ENCODE measurements around the gene KIAA1217.

DNA sequence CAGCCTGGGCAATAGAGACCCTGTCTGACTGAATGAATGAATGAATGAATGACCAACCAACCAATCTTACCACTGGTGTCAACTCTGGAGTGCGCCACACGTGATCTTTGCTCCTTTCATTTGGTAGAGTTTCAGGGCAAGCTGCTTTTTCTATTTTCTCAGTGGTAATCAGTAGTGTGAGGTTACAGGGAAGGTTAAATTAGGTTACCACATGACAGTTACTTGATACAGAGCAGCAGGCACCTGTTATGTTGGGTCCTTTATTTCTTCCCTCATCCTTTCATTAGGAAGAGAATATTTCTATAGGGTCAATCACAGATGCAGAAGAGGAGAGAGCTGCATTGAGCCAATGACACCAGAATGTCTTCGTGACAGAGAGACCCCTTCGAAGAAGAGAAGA, 167.8 kb downstream of the KIAA1217 start:
- TF ChIP-seq NRF1 (IDR thresholded peaks at IDR 0.05; ENCODE audit: low read depth, low read length) (no peak), POLR2A (IDR thresholded peaks at IDR 0.05; ENCODE audit: control extremely low read depth in 1 of 2, low read depth in 2 of 2, low read length in 2 of 2) (no peak), SAP30 (IDR thresholded peaks at IDR 0.05; ENCODE audit: insufficient read depth, insufficient replicate concordance, low read length) (no peak), EZH2 (IDR thresholded peaks at IDR 0.05; ENCODE audit: low read depth, low read length, severe bottlenecking) (no peak), RAD21 (IDR thresholded peaks at IDR 0.05 in 1 of 2, conservative IDR thresholded peaks at IDR 0.05 in 1 of 2; ENCODE audit: low read depth in 2 of 2, low read length in 2 of 2) (no peak), EP300 (IDR thresholded peaks at IDR 0.05; ENCODE audit: borderline replicate concordance in 1 of 2, low read depth in 2 of 2, low read length in 2 of 2) (no peak), SP1 (IDR thresholded peaks at IDR 0.05; ENCODE audit: low read depth, low read length) (no peak), BACH1 (IDR thresholded peaks at IDR 0.05; ENCODE audit: low read length) (no peak), CHD2 (IDR thresholded peaks at IDR 0.05; ENCODE audit: low read length) (no peak), EGR1 (IDR thresholded peaks at IDR 0.05; ENCODE audit: borderline replicate concordance, low read depth, low read length) (no peak), FOSL1 (IDR thresholded peaks at IDR 0.05; ENCODE audit: insufficient read depth, low read depth, low read length) (no peak)
- TF ChIP-seq, protein P1, sequence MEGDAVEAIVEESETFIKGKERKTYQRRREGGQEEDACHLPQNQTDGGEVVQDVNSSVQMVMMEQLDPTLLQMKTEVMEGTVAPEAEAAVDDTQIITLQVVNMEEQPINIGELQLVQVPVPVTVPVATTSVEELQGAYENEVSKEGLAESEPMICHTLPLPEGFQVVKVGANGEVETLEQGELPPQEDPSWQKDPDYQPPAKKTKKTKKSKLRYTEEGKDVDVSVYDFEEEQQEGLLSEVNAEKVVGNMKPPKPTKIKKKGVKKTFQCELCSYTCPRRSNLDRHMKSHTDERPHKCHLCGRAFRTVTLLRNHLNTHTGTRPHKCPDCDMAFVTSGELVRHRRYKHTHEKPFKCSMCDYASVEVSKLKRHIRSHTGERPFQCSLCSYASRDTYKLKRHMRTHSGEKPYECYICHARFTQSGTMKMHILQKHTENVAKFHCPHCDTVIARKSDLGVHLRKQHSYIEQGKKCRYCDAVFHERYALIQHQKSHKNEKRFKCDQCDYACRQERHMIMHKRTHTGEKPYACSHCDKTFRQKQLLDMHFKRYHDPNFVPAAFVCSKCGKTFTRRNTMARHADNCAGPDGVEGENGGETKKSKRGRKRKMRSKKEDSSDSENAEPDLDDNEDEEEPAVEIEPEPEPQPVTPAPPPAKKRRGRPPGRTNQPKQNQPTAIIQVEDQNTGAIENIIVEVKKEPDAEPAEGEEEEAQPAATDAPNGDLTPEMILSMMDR (IDR thresholded peaks at IDR 0.05; ENCODE audit: control extremely low read depth in 1 of 3, insufficient read depth in 1 of 3, low read depth in 1 of 3, low read length in 3 of 3), result no peak

All from H1 (cell line).